Measurements from ENCODE around the gene TMEM8B. TPM values are rescaled to one million over a fixed set of nuclear protein-coding genes. Genes with fewer than 3 reads are reported as not detected.

Gene TMEM8B, protein sequence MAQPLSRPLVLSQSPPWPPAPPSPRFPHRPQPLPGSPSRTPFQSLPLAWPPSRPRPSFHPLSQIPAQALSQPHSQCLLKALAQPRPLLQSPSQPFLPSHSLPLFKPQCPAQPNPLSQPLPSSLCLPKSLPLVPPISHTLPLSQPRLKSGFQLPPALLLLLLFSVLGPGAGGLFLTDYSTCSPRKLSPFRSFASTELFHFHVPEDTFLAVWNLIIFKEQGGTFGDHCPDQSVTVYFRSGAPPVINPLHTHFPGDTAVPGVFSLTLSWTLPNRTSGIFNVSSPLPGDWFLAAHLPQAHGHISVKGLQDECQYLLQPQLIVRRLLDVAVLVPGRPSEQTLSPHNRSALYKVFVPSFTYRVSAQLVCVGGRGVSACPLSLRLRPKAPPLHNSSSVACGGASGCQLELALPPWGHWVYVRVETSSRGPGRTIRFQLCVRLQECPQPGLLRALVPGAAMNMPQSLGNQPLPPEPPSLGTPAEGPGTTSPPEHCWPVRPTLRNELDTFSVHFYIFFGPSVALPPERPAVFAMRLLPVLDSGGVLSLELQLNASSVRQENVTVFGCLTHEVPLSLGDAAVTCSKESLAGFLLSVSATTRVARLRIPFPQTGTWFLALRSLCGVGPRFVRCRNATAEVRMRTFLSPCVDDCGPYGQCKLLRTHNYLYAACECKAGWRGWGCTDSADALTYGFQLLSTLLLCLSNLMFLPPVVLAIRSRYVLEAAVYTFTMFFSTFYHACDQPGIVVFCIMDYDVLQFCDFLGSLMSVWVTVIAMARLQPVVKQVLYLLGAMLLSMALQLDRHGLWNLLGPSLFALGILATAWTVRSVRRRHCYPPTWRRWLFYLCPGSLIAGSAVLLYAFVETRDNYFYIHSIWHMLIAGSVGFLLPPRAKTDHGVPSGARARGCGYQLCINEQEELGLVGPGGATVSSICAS
- total RNA-seq, result 1 to 10 TPM; 1.2 to 3.5 TPM

DNA sequence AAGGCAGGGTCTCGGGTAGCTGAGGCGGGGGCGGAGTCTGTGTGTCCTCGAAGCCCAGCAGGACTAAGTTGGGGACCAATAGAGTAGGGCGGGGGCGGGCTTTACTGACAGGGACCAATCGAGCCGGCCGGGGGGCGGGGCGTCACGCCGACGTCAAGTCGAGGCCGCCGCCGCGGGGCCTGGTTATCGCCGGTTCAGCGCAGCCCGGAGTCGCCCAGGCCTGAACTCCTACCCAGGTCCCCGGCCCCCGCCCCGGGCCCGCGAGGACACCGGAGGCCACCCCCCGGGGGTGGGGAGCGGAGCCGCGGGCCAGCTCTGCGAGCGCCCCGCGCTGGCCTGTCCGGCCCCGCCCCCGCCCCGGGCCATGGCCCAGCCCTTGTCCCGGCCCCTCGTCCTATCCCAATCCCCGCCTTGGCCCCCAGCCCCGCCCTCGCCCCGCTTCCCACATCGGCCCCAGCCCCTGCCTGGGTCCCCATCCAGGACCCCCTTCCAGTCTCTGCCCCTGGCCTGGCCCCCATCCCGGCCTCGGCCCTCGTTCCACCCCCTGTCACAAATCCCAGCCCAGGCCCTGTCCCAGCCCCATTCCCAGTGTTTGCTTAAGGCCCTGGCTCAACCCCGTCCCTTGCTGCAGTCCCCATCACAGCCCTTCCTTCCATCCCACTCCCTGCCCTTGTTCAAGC is at the start of gene TMEM8B:
TSS of gene TMEM8B (plus strand) at position 145 of the 680 bp plus-strand sequence. CDS start at position 365, 220 bp downstream.
- Mint-ChIP-seq H3K36me3 (no peaks in the 10 kb centered on the region), H3K9me3 (ENCODE audit: low read depth) (no peaks in the 10 kb centered on the region), H3K4me3 (peak within 1 kb of the TSS; percentile 87), H3K4me1 (peaks cover 19% of the 10 kb centered on the region), H3K27me3 (peaks cover 4% of the 10 kb centered on the region), H3K27ac (peak within 1 kb of the TSS; percentile 85)
- peak; percentile 95 for ATAC-seq
- CTCF ChIA-PET, result interaction anchor here (0.7 to 5.9 kb wide), 6 partner anchors 23 to 1279 kb away, joined by 3 to 74 read pairs (median 4); partner anchors contain the start of gene NPR2
- DNase-seq, result peak; percentile 96

DNA sequence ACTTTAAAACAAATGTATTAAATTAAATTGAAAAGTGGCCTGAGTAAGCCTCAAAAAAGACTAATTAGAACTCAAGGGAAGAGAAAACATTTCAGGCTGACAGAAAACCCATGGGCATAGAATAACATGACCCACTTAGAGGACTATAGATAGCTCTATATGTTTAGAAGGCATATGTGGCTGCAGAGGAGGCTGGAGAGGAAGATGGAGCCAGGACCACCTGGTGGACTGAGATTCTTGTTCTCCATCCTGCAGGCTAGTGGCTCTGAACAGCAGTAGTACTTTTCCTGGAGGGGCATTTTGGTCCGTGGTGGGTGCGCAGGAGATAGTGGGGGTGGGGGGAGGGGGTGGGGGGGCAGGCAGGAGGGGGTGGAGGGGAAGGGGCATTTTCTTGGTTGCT is 48.0 kb upstream of the TMEM8B start:
- no peak for DNase-seq
- H3K36me3 Mint-ChIP-seq, result peaks cover 20% of the 10 kb centered on the region
- H3K4me3 Mint-ChIP-seq, result no peak overlapping the region
- peaks cover 2% of the 10 kb centered on the region for H3K4me1 Mint-ChIP-seq
- ATAC-seq, result no peak
- no peak overlapping the region for H3K27ac Mint-ChIP-seq
- CTCF ChIA-PET, result interaction anchor here (1.4 kb wide), 1 partner anchor 9 kb away, joined by 5 read pairs; no protein-coding TSS in a partner anchor
- H3K27me3 Mint-ChIP-seq, result no peaks in the 10 kb centered on the region
- H3K9me3 Mint-ChIP-seq (ENCODE audit: low read depth), result no peaks in the 10 kb centered on the region

DNA sequence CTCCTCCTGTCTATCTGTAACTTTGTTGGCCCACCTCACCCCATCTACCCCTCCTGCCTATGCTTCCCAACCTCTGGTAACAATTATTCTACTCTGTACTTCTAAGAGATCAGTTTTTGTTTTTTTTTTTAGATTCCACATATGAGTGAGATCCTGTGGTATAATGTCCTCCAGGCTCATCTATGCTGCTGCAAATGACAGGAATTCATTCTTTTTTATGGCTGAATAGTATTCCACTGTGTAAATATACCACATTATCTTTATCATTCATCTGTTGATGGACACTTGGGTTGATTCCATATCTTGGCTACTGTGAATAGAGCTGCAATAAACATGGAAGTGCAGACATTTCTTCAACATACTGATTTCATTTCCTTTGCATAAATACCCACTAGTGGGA is 45.6 kb upstream of the TMEM8B start:
- Mint-ChIP-seq H3K27me3 (no peaks in the 10 kb centered on the region), H3K4me3 (no peak overlapping the region), H3K9me3 (ENCODE audit: low read depth) (no peaks in the 10 kb centered on the region), H3K27ac (no peak overlapping the region), H3K36me3 (peaks cover 18% of the 10 kb centered on the region), H3K4me1 (no peaks in the 10 kb centered on the region)
- CTCF ChIA-PET, result interaction anchor here (0.7 to 1.2 kb wide), 3 partner anchors 12 to 99 kb away, joined by 3 to 4 read pairs (median 3); no protein-coding TSS in a partner anchor
- ATAC-seq (no peak), DNase-seq (no peak)

DNA sequence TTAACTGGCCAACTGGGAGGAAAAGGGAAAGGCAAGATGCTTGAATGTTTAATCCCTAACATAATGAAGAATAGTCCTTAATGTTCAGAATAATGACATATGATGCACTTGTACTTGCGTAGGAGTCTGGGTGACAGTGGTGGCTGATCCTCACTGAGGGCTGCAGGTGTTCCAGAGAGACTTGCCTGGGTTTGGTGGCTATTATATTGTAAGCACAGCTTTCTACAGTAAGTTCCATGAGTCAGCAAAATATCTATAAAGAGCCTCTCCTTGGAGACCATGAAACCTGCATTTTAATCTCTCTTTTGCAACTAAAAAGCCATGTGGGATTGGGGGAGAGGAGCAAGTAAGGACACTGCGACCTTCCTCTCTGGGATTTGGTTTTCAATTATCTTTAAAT is 39.5 kb upstream of the TMEM8B start:
- Mint-ChIP-seq H3K4me1 (peaks cover 8% of the 10 kb centered on the region), H3K27me3 (no peaks in the 10 kb centered on the region), H3K4me3 (no peak overlapping the region), H3K9me3 (ENCODE audit: low read depth) (no peaks in the 10 kb centered on the region), H3K27ac (no peak overlapping the region), H3K36me3 (peaks cover 2% of the 10 kb centered on the region)
- DNase-seq, result no peak
- CTCF ChIA-PET, result interaction anchor here (0.6 to 3.7 kb wide), 34 partner anchors 8 to 169 kb away, joined by 3 to 76 read pairs (median 5); partner anchors contain the start of genes CREB3, FAM221B, GBA2 and HINT2
- no peak for ATAC-seq

DNA sequence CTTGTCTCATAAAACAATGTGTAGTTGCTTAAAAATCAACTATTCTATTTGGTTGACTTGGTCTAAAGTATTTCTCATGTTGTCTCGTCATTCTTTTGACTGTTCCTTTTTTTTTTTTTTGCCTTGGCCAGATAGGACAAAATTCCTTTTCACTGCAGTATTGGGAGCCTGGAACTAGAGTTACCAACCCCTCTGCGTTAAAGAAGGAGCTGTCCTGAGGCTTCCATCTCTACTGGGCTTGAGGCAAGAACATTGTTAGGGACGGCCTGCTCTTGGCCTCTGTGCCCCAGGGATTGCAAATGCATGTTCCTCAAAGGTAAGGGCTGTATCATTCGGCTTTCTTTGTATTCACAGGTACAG is 39.0 kb upstream of the TMEM8B start:
- no peaks in the 10 kb centered on the region for H3K27me3 Mint-ChIP-seq
- peaks cover 10% of the 10 kb centered on the region for H3K4me1 Mint-ChIP-seq
- no peak overlapping the region for H3K4me3 Mint-ChIP-seq
- peaks cover 2% of the 10 kb centered on the region for H3K36me3 Mint-ChIP-seq
- ATAC-seq (peak; percentile 16), DNase-seq (no peak)
- H3K27ac Mint-ChIP-seq, result no peak overlapping the region
- CTCF ChIA-PET, result interaction anchor here (0.6 to 3.7 kb wide), 33 partner anchors 8 to 169 kb away, joined by 3 to 76 read pairs (median 5); partner anchors contain the start of genes CREB3, FAM221B, GBA2 and HINT2
- H3K9me3 Mint-ChIP-seq (ENCODE audit: low read depth), result no peaks in the 10 kb centered on the region

DNA sequence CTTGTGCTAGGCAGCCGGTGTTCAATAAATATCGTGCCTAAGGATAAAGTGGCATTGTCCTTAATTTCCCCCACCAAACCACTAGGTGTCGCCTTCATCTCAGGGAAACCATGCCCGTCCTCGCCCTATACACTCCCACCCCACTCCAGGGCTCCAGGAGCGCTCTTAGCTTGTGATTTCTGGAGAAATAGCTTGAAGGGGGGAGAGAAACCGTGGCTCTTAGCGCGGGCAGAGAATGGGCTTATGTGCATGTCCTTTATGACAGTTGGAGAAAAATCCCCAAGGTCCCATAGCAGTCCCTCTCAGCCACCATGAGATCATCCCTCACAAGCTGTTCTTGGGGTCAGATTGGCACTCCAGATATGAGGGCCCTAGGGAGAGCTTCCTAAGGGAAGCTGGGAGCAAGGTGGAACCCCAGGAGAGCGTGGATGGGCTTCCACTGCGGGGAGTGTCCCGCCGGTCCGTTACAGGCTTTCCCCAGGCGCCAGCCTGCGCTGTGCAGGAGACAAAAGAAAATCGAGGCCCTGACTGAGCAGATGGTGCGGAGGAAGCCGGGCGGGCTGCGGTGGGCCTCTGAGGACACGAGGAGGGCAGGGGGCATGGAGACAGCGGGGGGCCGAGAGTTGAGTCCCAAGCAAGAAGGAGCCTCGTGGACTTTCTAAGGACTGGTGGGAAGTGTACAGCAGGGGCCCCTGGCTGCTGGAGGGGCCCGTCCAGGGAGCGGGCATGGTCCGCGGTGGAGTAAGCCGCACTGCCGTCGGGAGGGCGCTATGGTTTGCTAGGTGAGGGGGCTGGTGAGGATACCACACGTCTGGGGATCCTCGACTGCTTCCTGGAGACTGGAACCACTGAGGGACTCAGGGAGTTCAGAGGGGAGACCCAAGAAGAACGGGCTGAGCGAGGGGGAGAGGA is 38.4 kb upstream of the TMEM8B start:
- H3K9me3 Mint-ChIP-seq (ENCODE audit: low read depth), result no peaks in the 10 kb centered on the region
- H3K4me1 Mint-ChIP-seq, result peaks cover 11% of the 10 kb centered on the region
- peaks cover 1% of the 10 kb centered on the region for H3K36me3 Mint-ChIP-seq
- DNase-seq (peak; percentile 69), ATAC-seq (peak; percentile 89)
- H3K4me3 Mint-ChIP-seq, result no peak overlapping the region
- no peak overlapping the region for H3K27ac Mint-ChIP-seq
- CTCF ChIA-PET, result interaction anchor here (0.6 to 3.7 kb wide), 34 partner anchors 9 to 170 kb away, joined by 3 to 76 read pairs (median 4); partner anchors contain the start of genes CREB3, FAM221B, GBA2 and HINT2
- no peaks in the 10 kb centered on the region for H3K27me3 Mint-ChIP-seq

DNA sequence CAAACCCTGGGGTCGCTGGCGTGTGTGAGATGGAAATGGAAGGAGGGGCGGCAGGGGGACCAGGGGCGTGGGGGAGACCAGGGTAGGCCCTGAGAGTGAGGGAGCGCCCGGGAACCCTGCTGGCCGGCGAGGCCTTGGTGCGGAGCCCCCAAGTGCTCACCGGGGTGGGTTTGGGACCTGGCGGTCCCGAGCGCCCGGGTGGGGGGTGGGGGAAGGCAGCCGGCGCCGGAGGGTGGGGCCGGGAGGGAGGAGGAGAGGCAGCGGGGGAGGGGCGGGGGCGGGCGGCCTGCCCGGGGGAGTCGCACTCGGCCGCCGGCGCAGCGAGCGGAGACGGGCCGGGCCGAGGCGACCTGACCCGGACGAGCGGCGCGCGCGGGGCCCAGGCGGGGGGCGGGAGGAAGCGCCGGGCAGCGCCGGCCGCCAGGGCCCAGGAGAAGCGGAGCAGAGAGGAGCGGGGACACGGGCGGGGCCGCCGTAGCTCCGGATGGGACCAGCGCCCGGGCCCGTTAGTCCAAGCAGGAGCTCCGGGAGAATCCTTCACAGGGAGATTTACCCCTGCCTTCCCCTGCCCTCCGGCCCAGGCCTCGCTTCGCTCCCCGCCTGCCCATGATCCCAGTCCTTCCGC is 37.6 kb upstream of the TMEM8B start, which contains the start of gene NPR2:
TSS of gene NPR2 (plus strand) at position 295 of the 625 bp plus-strand sequence. CDS start 818 bp downstream, outside the sequence.
- no peak within 1 kb of the TSS for H3K27ac Mint-ChIP-seq
- CTCF ChIA-PET, result interaction anchor here (0.7 to 2.5 kb wide), 2 partner anchors 35 to 38 kb away, joined by 3 to 11 read pairs; partner anchors contain the start of genes FAM221B and TMEM8B
- DNase-seq (no peak), ATAC-seq (no peak)
- no peaks in the 10 kb centered on the region for H3K9me3 Mint-ChIP-seq (ENCODE audit: low read depth)
- H3K4me1 Mint-ChIP-seq, result peaks cover 14% of the 10 kb centered on the region
- no peaks in the 10 kb centered on the region for H3K27me3 Mint-ChIP-seq
- H3K36me3 Mint-ChIP-seq, result no peaks in the 10 kb centered on the region
- no peak within 1 kb of the TSS for H3K4me3 Mint-ChIP-seq

DNA sequence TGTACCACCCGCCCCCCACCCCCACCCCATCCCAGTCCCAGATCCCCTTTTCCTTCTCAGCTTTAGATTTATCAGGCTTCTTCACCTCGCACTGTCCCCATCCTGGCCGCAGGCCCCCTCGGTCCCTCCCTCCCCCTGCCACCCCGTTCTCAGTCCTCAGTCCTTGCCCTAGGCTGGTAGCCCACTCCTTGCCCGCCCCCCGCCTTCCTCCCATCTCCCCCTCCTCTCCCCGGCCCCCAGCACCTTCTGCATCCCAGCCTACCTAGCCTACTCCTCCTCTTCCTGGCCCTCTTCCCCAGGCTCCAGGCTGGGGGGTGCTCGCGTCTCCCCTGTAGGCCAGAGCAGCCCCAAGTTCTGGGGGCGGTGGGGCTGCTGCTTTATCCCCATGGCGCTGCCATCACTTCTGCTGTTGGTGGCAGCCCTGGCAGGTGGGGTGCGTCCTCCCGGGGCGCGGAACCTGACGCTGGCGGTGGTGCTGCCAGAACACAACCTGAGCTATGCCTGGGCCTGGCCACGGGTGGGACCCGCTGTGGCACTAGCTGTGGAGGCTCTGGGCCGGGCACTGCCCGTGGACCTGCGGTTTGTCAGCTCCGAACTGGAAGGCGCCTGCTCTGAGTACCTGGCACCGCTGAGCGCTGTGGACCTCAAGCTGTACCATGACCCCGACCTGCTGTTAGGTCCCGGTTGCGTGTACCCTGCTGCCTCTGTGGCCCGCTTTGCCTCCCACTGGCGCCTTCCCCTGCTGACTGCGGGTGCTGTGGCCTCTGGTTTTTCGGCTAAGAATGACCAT is 36.8 kb upstream of the TMEM8B start:
- no peaks in the 10 kb centered on the region for H3K27me3 Mint-ChIP-seq
- H3K9me3 Mint-ChIP-seq (ENCODE audit: low read depth), result no peaks in the 10 kb centered on the region
- DNase-seq (no peak), ATAC-seq (no peak)
- H3K4me1 Mint-ChIP-seq, result peaks cover 18% of the 10 kb centered on the region
- CTCF ChIA-PET, result interaction anchor here (0.7 to 2.5 kb wide), 5 partner anchors 20 to 90 kb away, joined by 3 to 11 read pairs (median 4); partner anchors contain the start of genes FAM221B, SPAG8 and TMEM8B
- no peak overlapping the region for H3K4me3 Mint-ChIP-seq
- H3K36me3 Mint-ChIP-seq, result no peaks in the 10 kb centered on the region
- H3K27ac Mint-ChIP-seq, result no peak overlapping the region

DNA sequence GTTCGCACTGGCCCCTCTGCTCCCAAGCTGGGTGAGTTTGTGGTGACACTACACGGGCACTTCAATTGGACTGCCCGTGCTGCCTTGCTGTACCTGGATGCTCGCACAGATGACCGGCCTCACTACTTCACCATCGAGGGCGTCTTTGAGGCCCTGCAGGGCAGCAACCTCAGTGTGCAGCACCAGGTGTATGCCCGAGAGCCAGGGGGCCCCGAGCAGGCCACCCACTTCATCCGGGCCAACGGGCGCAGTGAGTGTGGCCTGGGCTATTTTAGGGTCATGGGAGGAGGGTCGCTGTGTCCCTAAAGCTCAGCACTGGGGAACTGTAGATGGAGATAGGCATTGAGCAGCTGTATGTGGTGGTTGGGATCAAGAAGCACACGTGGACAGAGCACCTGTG is 36.2 kb upstream of the TMEM8B start:
- no peak overlapping the region for H3K27ac Mint-ChIP-seq
- peaks cover 22% of the 10 kb centered on the region for H3K4me1 Mint-ChIP-seq
- DNase-seq, result no peak
- no peaks in the 10 kb centered on the region for H3K27me3 Mint-ChIP-seq
- H3K4me3 Mint-ChIP-seq, result no peak overlapping the region
- CTCF ChIA-PET, result interaction anchor here (1.1 to 2.5 kb wide), 4 partner anchors 20 to 89 kb away, joined by 3 to 11 read pairs (median 4); partner anchors contain the start of gene SPAG8
- ATAC-seq, result no peak
- no peaks in the 10 kb centered on the region for H3K9me3 Mint-ChIP-seq (ENCODE audit: low read depth)
- H3K36me3 Mint-ChIP-seq, result no peaks in the 10 kb centered on the region

DNA sequence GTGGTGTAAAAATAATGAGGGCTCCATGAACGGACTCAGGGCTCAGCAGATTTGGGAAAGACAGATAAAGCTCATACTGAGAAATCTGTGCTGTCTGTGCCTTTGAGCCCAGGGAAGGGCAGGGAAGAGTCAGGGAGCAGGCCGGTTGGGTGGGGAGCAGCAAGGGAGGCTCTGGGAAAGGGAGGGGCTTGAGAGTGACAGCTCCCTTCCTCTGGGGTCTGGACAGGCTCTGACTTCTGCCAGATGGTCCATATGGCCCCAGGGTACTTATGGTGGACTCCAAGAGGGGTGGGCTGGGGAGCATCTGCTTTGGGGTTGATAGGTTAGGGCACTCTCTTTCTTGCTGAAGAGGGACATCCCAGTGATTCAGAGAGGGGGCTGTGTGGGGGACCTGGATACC is 35.6 kb upstream of the TMEM8B start:
- DNase-seq (no peak), ATAC-seq (no peak)
- no peaks in the 10 kb centered on the region for H3K9me3 Mint-ChIP-seq (ENCODE audit: low read depth)
- H3K27me3 Mint-ChIP-seq, result no peaks in the 10 kb centered on the region
- H3K4me1 Mint-ChIP-seq, result peaks cover 26% of the 10 kb centered on the region
- H3K27ac Mint-ChIP-seq, result no peak overlapping the region
- H3K36me3 Mint-ChIP-seq, result no peaks in the 10 kb centered on the region
- CTCF ChIA-PET, result interaction anchor here (1.1 to 2.5 kb wide), 4 partner anchors 19 to 89 kb away, joined by 3 to 11 read pairs (median 4); partner anchors contain the start of gene SPAG8
- no peak overlapping the region for H3K4me3 Mint-ChIP-seq

DNA sequence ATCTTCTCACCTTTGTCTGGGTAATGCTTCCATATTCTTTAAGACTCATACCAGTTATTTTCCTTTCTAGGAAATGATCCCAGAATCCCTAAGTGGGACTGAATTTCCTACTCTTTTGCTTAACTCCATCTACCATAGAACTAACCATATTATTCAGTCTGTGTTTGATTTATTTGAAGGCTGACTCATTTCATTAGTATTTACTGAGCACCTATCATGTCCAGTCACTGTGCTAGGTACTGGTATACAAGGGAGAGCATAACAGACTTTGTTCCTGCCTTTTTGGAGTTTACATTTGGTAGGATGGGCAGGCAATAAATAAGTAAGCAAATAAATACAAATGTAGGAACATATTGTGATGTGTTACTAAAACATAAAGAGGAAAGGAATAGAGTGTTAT is 33.3 kb upstream of the TMEM8B start:
- H3K9me3 Mint-ChIP-seq (ENCODE audit: low read depth), result no peaks in the 10 kb centered on the region
- H3K27ac Mint-ChIP-seq, result no peak overlapping the region
- CTCF ChIA-PET, result interaction anchor here (1.4 kb wide), 1 partner anchor 86 kb away, joined by 6 read pairs; no protein-coding TSS in a partner anchor
- H3K4me3 Mint-ChIP-seq, result no peak overlapping the region
- peaks cover 32% of the 10 kb centered on the region for H3K4me1 Mint-ChIP-seq
- H3K27me3 Mint-ChIP-seq, result no peaks in the 10 kb centered on the region
- no peak for ATAC-seq
- no peaks in the 10 kb centered on the region for H3K36me3 Mint-ChIP-seq
- DNase-seq, result no peak
